ENCODE measurements around the gene ELL2.
"Not testable (repeated sequence)": the region's sequence is repeated elsewhere in the genome, so short reads cannot be mapped to it uniquely, and the experiment has no call there.

Gene ELL2

DNA sequence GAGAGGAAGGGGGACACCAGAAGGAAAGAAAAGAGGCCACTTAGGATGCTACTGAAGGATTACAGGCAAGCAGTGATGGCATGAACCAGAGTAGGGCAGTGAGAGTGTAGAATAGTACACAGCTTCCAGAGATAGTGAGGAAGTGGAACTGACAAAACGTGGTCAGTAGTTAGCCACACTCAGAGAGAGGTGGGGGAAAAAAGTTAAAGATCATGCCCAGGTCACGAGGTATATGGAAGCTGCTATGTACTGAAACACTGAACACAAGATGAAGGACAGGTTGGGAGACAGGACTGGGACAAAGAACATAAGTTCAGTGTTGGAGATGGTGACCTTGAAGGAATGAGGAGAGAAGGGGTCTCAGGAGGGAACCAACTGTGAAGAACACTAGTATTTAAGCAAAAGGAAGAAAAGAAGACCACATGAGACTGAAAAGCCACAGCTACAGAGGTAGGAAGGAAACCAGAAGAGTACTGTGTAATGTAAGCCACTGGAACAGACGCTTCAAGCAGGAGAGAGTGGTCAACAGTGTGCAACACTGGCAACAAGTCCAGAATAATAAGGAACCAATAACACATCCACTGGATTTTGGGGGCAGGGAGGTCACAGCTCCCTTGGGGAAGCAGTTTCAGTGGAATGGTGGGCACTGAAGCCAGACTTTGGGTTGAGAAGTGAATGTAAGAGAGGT is 45.5 kb downstream of the ELL2 start:
- FAIRE-seq (no peak), DNase-seq (ENCODE audit: insufficient read length, low spot score) (no peak)

DNA sequence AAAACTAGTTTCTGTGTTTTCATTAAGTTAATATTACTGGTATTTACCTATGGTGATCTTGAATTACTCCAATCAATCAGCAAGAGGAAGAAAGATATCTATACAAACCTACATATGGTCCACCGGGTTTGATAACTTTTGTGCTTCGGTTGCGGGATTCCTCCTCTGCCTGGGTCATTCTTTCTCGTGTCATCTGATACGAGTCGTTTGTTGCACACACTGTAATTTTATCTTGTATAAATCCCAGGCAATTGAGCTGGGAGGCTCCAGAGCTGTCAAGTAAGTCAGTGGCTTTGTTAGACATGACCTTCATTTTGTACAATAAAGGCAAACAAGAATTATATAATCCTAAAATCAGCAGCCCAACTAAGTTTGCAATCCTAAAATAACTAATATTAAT is 48.0 kb downstream of the ELL2 start:
- FAIRE-seq (no peak), DNase-seq (ENCODE audit: insufficient read length, low spot score) (no peak)

DNA sequence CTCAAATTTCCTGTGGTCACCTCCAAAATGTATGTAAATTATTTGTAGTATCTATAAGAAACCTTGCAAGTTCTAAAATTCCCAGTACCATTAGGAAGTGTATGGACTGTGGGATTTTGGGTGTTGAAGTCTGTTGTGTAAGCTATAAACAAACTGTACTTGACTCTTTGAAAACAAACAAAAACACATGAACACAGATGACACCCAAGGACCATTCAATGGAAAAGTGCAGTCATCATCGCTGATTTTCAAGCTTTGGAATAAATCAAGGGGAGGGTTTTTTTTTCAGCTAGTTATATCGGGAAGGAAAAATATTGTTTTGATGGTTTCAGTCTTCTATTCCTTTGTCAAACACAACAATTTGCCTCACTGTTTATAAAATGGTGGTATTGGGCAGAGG is 49.6 kb downstream of the ELL2 start:
- no peak for FAIRE-seq
- DNase-seq (ENCODE audit: insufficient read length, low spot score): no peak

DNA sequence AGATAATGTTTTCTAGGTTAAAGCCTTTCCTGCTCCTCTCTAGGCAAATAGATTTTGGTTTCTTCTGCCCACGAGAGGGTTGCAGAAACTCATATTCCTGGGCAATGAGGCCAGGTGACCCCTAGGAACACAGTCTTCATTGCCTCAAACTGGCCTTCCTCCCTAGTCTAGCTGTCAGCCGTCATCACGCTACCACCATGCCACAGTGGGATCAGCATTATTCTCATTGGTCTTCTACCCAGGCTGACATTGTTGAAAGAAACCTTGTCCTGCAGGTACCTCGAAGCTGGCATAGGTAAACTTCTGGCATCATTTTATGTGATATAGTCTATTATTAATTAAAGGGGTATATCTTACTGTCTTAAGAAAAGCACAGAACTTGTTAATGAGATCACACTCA is 51.1 kb downstream of the ELL2 start:
- no peak for FAIRE-seq
- DNase-seq (ENCODE audit: insufficient read length, low spot score): no peak

DNA sequence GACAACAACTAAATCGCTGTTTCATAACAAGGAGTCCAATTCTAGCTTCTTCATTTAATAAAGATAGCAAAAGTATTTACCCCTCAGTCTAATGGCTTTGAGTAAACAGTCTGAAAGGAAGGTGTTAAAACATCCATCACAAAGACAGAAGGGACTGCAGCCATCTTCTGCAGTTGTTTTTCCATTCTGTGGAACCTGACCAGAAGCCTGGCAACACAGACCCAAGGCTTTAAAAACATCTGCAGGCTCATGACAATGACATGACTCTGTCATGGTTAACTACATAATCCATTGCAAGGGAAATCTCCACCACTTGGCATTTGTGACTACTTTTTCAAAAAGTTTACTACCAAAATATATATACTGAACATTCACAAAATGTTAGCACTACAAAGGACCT is 51.9 kb downstream of the ELL2 start:
- FAIRE-seq (no peak), DNase-seq (ENCODE audit: insufficient read length, low spot score) (no peak)

DNA sequence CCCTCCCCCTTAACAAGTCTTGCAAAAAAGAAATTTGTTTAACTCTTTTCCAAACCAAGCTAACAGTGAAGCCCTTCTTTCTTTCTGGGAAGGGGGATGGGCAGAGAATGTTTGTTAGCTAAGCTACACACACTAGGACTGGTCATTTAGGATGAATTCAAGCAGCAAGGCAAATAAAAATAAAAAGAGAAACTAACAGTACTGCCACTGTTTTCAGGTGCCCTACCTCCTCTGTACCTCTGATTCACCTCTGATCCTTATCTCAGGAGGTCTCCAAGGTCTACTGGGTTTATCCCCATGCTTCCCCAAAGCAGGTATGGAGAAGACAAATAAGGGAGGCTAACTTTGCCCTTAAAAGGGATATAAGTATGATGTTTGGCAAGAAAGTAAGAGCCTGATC is 52.9 kb downstream of the ELL2 start:
- DNase-seq (ENCODE audit: insufficient read length, low spot score) (no peak), FAIRE-seq (no peak)

DNA sequence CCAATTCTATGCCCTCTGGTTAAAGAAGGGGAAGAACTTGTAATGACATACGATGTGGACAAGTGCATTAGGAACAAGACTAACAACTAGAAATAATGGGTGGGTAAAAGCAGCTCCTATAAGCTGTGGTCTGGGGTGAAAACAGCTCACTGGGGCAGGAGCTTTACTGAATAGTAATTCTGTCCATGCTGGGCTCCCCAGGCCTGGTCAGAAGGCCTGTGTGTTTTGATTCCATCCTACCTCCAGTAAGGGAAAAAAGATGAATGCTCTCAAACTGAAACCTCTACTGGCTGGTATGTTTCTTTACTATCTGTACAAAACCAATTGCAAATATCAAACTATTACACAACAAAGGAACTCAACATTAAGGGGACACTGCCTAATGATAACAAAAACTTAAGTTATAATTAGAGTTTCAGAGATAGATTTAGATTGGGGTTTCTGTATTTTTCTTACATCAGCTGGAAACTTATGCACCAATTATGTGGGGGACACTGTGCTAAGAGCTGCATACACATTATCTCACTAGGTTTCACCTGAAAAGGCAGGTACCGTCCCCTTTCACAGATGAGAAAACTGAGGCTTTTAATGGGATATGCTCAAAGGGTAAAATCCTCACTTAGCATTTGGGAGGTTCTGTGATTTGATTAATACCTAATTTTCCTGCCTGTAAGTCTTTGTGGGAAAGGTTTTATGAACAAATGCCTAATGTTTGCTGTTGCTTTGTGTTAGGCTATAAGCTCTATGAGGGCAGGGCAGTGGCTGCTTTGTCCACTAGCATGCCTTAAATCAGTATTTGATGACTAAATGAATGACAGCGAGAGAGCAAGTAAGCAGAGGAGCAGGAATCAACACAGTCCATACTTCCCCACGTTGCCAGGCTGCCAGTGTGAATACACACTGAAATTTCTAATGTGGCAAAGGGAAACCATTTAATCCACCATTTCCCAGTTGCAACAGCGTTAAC is 53.6 kb downstream of the ELL2 start:
- DNase-seq (ENCODE audit: insufficient read length, low spot score) (no peak), FAIRE-seq (peak; percentile 4)

DNA sequence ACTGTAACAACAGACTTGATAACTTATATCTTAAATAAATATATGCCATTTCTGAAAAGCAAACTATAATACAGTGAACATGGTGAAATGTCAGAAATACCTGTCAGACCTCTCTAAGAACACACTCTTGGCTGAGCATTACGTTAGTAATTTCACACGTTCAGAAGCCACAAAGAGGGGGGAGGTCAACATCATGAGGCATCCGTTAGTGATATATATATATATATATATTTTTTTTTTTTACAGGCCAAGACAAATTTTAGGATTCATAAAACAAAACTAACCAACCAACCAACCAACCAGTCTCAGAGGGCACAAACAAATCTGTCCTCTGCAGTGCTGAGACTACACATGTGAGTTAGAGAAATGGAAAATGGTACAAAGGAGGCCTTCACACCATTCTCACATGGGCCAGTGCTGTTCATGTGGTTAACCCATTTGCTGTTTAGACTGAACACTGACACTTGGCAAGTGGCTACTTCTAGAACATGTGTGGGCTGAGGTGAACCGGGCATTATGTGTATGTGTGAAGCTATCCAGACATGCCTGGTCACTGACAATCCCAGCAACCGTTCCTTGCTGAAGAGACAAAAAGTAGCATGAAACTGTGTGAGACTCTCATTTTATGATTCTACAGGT is 54.5 kb downstream of the ELL2 start:
- FAIRE-seq (peak; percentile 61), DNase-seq (ENCODE audit: insufficient read length, low spot score) (no peak)

DNA sequence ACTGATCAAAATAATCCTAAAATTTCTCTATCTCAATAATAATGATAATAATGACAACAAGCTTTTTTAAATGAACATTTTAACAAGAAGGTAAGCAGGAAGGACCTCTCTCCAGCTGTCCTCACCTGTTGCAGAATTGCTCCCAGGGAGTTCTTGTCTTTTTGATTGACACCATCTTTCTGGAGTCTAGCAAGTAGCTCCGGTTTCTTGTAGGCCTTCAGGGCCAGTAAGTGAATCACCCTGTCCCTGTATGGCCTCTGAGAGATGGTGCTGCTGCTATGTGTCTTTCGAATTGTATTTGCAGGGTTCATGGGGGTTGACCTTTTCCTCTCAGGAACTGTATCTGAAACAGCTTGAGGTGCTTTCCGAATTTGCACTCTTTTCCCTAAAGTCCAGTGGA is 55.3 kb downstream of the ELL2 start:
- peak; percentile 78 for FAIRE-seq
- not testable (repeated sequence) for DNase-seq (ENCODE audit: insufficient read length, low spot score)

DNA sequence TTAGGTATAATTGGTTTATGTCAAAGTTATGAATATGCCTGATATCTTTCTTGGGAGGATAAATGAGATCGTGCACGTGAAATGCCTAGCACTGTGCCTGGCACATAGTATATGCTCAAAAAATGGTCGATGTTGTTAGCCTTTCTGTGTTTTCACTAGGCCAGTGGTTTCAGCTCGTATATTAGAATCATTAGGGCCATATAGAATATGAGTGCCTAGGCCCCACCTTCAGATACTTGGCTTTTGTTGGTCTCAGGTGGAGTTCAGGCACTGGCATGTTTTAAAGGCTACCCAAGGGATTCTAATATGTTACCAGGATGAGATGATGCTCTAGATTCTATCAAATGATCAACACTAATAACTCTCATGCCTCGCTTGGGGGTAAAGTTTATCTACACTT is 56.8 kb downstream of the ELL2 start:
- DNase-seq (ENCODE audit: insufficient read length, low spot score): no peak
- FAIRE-seq: no peak

DNA sequence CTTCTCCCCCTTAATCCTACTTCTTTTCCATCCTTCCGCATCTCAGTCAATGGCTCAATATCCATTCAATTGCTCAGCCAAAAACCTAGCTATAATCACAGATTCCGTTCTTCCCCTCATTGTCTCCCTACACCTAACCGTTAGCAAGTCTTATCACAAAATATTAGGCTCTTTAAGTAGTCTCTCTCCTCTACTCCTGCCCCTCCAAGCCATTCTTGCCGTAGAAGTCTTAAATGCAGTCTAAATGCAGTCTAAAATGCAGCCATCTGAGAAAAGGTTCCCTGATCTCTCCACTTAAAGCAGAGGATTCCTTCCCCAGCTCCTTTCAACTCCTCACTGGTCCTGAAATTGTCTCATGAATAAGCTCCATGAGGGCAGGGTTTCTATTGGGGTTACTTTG is 57.8 kb downstream of the ELL2 start:
- DNase-seq (ENCODE audit: insufficient read length, low spot score) (no peak), FAIRE-seq (no peak)

DNA sequence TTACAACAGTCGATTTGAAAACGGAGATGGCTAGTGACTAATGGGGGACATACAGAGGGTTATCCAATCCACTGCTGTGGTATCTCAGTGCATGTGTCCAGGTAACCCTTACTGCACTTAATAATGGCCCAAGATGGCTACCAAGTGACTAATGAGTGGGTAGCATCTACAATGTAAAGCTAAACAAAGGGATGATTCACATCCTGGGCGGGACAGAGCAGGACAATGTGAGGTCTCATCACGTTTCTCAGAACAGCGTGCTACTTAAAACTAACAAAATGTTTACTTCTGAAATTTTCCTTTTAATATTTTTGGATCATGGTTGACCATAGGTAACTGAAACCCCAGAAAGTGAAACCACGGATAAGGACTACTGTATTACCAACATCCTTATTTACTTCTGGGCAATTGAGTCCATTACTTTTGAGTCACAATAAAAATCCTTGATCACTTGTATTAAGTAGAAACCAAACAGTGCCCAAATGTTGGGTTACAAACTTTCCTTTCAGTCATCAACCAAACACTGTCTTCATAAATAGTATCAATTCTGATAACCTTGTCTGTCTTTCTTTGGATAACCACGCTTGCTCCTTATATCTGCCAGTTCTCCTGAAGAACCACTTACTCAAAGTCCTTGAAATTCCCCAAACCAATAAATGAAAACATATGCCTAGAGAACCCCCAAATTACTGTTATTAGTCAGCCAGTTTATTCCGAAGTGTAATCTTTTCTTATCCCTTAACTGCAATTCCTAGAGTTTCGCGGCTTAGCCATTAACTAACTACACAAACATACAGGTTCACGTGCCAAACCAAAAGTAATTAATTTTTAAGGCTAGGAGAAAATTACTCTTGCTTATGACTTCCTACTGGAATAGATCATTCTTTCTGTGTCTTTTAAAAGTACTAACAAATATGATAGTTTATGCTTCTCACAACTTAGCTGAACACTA is 59.7 kb downstream of the ELL2 start:
- FAIRE-seq: no peak

DNA sequence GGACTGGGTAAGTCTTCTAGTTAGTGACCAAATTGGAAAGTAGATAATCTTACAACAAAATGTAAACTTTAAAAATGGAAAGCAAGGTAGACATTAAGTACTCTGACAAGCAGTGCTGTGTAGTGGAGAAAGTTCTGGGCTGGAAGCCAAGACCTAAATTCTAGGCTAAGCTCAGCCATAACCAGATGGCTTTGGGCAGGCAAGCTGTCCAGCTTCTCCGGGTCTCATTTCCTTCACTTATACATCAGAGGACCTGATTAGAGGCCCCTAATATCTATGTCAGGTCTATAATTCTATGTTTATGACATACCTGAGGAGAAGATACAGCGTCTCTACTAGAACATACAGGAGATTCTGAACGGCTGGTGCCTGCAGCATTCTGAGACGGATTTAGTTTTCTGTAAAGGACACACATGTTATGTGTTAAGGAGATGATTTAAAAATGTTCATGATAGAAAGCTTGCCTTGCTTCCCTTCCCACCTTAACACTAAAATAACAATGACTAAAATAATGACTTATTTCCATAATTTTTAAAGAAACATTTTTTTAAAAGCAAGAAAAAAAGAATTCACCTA is 61.2 kb downstream of the ELL2 start:
- DNase-seq (ENCODE audit: insufficient read length, low spot score): no peak
- peak; percentile 31 for FAIRE-seq

More for the DNA sequence above, 59.7 kb downstream of the ELL2 start:
- no peak for DNase-seq (ENCODE audit: insufficient read length, low spot score)

DNA sequence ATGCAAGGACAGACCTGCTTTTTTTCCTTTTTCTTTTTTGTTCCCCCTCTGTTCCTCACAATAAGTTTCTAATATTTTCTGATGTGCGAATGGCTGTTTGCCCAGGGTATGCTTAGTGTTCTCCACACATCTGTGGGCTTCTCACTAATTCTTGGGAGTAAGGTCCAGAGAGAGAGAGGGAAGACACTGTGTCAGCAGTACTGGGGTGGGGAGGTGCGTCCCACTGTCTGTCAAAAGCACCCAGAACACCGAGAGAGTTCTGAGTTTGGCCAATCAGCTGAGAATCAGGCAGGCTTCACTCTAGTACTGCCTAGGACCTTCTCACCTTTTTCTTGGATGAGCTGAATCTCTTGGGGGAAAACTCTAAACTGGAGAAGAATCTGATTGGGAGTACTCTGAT is 61.8 kb downstream of the ELL2 start:
- DNase-seq (ENCODE audit: insufficient read length, low spot score) (no peak), FAIRE-seq (no peak)

DNA sequence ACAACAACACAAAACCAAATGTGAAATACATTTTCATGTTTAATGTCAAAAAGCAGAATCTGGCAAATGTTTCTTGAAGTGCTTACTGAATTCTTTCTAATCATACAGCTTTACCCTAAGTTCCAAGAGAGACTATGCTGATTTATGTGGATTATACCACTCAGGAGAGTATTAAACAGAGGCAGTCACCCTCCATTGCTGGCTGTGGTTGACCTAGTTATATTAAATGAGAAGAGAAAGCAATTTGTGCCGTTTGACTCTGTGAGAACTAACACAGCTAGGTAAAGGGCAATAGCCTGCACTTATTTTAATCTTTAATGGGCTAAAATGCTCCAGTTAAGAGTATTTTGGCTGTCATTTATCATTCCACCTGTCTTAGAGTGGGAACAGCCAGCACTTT is 62.6 kb downstream of the ELL2 start:
- peak; percentile 73 for FAIRE-seq
- DNase-seq (ENCODE audit: insufficient read length, low spot score): no peak

DNA sequence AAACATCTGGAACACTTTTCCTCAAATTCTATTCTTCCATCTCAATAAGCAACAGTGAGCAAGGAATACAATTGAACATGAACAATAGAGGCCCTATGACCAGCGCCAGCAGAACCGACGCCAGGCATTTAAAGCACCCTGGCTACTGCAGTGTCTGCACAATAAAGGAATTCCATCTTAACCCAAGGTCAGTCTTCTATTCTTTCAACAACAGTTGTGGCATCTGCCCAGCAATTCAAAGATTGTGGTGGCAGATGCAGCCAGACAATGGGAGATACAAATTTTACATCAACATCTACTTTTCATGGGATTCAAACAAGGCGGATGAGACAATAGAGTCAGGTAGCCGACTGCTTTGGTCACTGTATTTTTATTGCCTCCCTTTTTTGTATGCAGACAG is 65.9 kb downstream of the ELL2 start:
- DNase-seq (ENCODE audit: insufficient read length, low spot score): no peak
- FAIRE-seq: no peak

DNA sequence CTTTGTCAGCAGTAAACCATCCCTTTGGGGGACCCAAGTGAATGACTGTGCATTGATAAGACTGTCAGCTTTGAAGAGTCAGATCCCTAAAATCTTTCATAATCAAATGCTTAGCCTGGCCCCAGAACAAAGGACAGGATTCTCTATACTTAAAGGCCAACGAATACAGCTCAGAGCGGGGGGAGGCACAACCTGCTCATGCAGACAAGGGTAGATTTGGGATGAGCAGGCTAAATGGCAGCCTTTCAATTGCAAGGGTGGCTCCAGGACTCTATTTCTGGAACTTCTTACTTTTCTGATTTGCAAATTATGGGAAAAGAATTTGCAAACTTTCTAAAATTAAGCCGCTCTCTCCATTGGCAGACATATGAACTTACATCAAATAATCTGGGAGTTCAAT is 66.4 kb downstream of the ELL2 start:
- DNase-seq (ENCODE audit: insufficient read length, low spot score) (no peak), FAIRE-seq (no peak)

DNA sequence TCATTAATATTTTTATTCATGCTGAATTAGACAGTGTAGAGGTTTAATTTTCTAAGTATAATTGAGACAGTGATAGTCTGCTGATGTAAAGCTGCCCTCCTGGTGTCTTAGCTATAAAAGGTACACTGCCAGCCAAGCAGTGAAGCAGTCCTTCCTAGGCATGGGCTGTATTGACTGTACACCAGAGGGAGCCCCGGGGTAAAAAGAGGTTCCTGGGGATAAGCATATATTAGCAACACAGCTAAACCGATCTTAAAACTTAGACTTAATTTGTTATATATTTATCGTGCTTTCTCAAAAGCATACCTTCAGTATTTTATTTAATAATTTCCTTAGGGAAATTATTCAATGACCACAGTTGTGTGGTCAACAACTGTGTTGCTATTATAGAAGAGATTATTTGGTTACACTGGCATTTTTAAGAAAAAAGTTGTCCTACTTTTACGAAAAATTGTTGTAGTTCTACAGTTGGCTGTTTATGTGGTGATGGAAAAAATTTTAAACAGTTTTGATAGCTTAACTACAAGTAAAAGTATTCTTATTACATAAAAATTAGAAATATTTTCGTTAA is 68.8 kb downstream of the ELL2 start:
- peak; percentile 63 for FAIRE-seq
- peak; percentile 15 for DNase-seq (ENCODE audit: insufficient read length, low spot score)

DNA sequence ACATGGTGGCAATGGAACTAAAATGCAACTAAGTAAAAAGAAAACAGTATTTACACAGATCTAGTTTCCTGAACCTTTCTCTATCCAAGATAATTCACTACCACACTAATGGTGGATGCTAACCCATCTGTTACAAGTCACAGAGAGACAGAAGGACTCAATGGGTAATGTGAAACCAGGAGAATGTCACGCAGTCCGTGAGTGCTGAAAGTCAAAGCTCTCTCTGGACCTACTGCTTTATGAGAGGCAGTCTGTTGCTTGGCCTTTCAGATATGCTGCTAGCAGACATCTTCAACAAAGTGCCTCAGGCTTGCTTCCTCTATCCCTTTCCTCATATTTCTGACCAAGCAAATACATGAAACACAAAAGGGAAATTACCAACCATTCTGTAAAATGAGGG is 70.2 kb downstream of the ELL2 start:
- DNase-seq (ENCODE audit: insufficient read length, low spot score) (no peak), FAIRE-seq (no peak)

DNA sequence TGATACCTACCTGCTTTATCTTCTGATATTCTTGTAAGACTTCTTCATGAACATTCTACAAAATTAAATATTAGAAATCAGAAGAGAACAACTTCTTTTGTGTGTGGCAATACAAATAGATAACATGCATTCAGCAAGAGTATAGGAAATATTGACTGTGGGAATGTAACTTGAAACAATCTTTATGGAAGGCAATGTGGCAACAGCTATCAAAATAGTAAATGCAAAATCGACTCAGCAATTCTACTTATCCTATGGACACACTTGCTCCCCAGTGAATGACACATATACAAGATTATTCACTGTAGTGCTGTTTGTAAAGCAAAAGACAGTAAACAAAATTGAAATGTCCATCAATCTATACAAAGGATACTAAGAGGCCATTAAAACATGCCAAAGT is 72.6 kb downstream of the ELL2 start:
- DNase-seq (ENCODE audit: insufficient read length, low spot score) (no peak), FAIRE-seq (peak; percentile 47)

All from GM19239 (cell line).